HTR-8/SVneo (cell line): ENCODE results near the gene OR5AU1.

Source experiments
- DNase-seq: peaks from one replicate; pipeline ENCODE4 v3.0.0; 2011; ENCODE audit warnings: low spot score, mixed read lengths; ENCODE audit not compliant: insufficient read length
- FAIRE-seq: peaks from 2 replicates; lab custom pipeline; 2011; peaks lifted over from hg19 to GRCh38; lab: Jason Lieb, UNC

OR5AU1 gene

GRCh38 chr14:21155963-21156362 is at the start of gene OR5AU1:
Gene OR5AU1, minus strand, starts transcription at chr14:21156063. Its CDS starts 191 bp downstream, at chr14:21155872.
- DNase-seq, result no peak
- FAIRE-seq, result no peak

GRCh38 chr14:21205026-21205677 is 49.3 kb upstream of the OR5AU1 start:
- DNase-seq, result no peak
- no peak for FAIRE-seq

GRCh38 chr14:21204167-21205025 is 48.5 kb upstream of the OR5AU1 start:
- FAIRE-seq (no peak), DNase-seq (no peak)

- no peak for FAIRE-seq
Measured at GRCh38 chr14:21203470-21204166, 47.8 kb upstream of the OR5AU1 start.

DNA sequence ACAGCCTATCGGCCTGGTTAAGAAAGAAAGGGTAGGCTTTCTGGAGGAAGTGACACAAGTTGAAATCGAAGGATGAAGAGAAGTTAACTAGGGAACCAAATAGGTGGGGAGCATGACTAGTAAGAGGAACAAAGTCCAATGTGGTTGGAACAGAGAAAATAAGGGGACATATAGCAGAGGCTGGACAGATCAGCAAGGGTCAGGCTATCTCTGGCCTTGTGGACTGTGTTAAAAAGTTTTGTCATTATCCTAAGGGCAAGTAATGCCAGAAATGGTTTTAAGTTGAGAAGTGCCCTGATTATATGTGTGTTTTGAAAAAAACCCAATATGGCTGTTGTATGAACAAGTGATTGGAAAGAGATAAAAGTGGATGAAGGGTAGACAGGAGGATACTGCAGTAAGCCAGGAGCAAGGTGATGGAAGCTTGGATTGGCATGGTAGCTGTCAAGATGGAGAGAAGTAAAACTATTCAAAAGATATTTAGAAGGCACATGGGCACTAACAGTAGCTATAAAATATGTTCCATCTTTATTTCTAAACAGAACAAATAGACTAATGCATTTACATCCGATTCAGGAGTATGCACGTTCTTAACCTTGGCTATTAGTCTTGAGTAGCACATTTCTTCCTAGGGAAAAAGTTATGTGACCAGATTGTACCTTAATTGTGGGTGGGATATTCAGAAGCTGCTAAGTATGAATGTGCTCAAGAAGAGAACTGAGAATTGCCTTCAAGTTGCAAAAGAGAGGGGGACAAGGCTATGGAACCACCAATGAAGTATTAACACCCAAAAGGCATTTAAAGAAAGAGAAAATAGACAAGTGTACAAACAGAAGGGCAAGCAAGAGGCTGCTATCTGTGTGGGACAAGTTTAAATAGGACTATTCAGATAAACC is 46.8 kb upstream of the OR5AU1 start:
- no peak for FAIRE-seq
- DNase-seq, result no peak

More at GRCh38 chr14:21203470-21204166, 47.8 kb upstream of the OR5AU1 start:
- no peak for DNase-seq

DNA sequence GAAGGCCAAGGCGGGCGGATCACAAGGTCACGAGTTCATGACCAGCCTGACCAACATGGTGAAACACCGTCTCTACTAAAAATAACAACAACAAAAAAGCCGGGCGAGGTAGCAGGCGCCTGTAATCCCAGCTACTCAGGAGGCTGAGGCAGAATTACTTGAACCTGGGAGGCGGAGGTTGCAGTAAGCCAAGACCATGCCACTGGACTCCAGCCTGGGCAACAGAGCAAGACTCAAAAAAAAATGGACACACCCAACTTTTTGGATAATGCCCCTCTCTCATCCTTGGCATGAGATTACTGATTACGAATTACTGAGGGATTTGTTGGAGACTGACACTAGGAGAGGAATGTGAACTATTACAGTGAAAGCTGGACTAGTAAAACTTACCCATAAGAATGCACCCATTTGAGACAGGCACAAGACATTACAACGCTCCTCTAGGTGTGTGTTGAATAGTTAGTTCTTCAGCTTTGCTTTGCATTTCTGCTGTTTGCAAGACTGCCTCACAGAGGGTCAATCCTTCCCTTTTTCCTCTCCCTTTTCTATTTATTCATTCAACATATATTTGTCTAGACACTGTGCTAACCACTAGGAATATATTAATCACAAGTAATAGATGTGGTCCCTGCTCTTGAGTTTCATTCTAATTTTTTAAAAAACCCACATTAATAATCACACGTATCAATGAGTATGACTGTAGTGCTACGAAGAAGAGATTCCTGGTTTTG is 46.0 kb upstream of the OR5AU1 start:
- DNase-seq (no peak), FAIRE-seq (no peak)

GRCh38 chr14:21200752-21201461 is 45.0 kb upstream of the OR5AU1 start:
- FAIRE-seq, result no peak
- DNase-seq, result no peak

DNA sequence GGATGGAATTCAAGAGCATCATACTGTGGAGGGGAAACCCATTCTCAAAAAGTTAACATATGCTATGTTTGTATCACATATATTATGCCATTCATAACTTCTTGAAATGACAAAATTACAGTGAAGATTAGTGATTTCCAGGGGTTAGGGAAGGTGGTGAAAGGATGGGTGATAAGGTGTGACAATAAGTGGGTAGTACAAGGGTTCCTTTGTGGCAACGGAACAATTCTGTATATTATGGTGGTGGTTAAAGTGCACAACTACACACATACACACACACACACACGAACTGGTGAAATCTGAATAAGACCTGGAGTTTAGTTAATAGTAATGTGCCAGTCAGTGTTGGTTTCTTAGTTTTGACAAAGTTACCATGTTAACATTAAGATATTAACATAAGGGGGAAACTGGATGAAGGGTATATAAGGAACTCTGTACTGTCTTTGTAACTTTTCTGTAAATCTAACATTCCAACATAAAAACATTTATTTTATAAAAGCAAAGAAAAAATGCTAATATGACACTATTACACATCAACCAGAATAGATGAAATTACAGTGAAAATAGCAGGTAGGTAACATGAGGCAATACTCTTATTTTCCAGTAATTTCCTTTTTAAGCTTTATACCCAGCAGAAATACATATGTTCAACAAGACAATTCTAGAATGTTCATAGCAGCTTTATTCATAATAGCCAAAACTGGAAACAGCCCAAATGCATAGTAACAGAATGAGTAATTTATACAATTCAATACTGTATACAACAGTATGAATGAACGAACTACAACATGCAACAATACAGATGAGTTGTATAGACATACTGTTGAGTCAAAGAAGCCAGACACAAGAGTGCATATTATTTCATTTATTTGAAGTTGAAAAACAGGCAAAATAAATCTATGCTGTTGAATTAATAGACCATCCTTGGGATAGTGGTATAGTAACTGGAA is 44.0 kb upstream of the OR5AU1 start:
- DNase-seq, result no peak
- no peak for FAIRE-seq

DNA sequence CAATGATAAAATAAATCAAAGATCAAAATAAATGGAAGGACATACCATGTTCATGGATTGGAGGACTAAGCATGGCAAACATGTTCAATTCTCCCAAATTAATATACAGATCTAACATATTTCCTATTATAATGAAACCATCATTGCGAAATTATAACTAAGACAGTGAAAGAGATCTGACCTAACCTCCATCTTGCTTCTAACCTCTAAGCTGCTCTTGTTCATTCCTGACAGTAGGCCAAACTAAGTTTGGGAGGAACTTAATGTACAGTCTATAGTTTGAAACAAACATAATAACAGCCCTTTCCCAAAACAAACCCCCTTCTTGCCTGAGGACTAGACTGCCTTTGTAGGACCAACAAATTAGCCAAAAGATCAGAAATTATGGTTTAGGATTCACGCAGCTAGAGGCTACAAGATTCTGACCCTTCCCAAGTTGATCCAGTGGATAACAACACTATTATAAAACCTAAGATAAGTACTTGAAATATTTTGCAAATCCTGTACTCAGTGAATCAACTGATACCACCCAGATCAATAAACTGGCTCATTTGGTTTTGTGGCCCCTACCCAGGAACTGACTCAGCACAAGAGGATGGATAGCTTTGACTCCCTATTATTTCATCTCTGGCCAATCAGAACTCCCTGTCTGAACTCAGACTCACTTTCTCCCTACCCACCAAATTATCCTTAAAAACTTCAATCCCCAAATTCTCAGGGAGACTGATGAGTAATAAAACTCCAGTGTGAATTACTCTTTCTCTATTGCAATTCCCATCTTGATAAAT is 41.7 kb upstream of the OR5AU1 start:
- DNase-seq, result no peak
- no peak for FAIRE-seq

DNA sequence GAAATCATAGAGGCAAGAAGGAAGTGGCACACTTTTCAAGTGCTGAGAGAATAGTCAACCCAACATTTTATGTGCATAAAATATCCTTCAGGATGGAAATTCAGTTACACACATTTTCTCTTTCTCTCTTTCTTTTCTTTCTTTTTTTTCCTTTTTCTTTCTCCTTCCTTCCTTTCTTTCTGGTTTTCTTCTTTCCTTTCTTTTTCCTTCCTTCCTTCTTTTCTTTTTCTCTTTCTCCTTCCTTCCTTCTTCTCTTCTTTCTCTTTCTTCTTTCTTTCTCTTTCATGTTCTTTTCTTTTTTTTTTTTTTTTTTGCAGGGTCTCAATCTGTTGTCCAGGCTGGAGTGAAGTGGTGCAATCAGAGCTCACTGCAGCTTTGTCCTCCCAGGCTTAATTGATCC is 38.7 kb upstream of the OR5AU1 start:
- FAIRE-seq, result no peak

GRCh38 chr14:21192875-21193535 is 37.1 kb upstream of the OR5AU1 start:
- FAIRE-seq (no peak), DNase-seq (no peak)

More for the DNA sequence above, 38.7 kb upstream of the OR5AU1 start:
- no peak for DNase-seq

GRCh38 chr14:21192447-21192822 is 36.6 kb upstream of the OR5AU1 start:
- FAIRE-seq, result no peak
- no peak for DNase-seq

DNA sequence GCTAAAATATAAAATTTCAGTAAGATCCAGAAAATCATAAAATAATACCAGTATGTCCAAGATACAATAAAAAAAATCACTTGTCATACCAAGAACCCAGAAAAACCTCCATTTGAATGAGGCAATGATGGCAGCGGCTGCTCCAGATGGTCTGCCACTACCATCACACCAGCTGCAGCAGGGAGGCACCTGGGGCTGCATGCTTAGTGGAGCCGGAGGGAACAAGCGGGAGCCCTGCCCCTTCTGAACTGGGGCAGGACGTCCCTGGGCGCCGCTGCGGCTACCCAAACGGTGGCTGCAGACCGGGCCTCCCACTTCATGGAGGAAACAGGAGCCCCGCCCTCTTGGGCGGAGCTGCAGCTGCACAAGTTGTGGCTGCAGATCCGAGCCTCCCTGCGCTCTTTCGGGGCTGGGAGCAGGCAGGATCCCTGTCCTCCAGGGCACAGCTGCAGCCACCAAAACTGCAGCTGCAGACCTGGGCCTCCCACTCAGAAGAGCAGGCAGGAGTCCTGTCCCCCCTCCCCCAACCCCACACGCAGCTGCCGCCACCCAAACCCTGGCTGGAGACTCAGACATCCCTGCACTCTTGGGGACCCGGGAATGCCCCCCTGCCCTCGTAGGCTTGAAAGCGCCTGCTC is 36.1 kb upstream of the OR5AU1 start:
- DNase-seq (peak; percentile 29), FAIRE-seq (no peak)

DNA sequence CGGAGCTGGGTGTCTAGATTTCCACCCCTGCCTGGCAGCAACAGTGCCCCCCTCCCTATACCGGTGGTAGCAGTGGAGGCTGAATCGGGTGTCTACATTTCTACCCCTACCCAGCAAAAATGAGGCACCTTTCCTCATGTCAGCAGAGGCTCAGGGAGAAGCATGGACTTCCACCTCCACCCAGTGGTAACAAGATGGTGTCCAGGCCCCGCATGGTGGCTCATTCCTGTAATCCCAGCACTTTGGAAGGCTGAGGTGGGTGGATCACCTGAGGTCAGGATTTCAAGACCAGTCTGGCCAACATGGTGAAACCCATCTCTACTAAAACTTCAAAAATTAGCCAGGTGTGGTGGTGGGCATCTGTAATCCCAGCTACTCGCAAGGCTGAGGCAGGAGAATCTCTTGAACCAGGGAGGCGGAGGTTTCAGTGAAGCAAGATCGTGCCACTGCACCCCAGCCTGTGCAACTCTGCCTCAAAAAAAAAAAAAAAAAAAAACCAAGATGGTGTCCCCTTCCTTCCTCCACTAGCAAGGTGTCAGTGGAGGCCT is 35.5 kb upstream of the OR5AU1 start:
- no peak for DNase-seq
- FAIRE-seq, result no peak

DNA sequence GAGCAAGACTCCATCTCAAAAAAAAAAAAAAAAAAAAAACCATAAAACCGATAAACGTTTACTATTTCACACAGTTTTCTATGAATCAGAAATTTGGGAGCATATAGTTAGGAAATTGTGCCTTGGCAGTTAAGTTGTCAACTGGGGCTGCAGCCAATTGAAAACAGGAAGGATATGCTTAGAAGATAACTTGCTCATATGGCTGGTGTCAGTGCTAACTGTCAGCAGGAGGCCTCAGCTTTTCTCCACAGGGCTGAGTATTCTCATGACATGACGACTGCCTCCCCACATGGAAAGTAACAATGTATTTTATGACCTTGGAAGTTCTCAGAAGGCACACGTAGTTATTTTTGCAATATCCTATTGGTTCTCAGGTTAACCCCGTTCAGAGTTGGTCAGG is 29.6 kb upstream of the OR5AU1 start:
- DNase-seq, result no peak
- FAIRE-seq, result no peak

- FAIRE-seq, result no peak
Measured at GRCh38 chr14:21184254-21184653, 28.4 kb upstream of the OR5AU1 start.

More at GRCh38 chr14:21184254-21184653, 28.4 kb upstream of the OR5AU1 start:
- DNase-seq, result no peak
